Renal cortical epithelial cell (primary cell): Measurements from ENCODE around the gene OR51B2. TPM values are rescaled to one million over a fixed set of nuclear protein-coding genes. Genes with fewer than 3 reads are reported as not detected.

Experiments
- DNase-seq: peaks from one replicate; pipeline ENCODE4 v3.0.0-alpha.2; 2011; ENCODE audit warnings: low read depth
- total RNA-seq: library from RNA; depleted of rRNA; stranded (reverse); fragments of >200 nt; gene quantifications from 2 replicates; pipeline ENCODE4 v1.2.3, GENCODE V29; 2014

OR51B2 gene
- total RNA-seq, 1 donor from 2014 or later = not detected

DNA sequence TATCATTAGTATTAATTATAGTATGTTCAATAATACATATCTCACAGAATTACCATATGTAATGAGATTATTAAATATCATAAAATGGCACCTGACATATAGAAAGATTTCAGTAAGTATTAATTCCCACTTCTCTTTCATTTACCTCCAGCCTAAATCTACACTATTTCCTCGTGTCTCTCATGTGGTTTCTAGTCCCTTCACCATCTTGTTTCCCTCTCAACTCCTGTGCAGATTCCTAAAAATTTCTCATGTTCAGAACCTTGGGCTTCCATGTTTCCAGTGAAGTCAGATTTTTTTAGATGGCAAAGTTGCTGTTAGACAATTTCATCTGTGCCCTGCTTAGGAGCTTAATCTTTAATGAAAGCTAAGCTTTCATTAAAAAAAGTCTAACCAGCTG, 40.2 kb downstream of the OR51B2 start:
- DNase-seq = no peak

DNA sequence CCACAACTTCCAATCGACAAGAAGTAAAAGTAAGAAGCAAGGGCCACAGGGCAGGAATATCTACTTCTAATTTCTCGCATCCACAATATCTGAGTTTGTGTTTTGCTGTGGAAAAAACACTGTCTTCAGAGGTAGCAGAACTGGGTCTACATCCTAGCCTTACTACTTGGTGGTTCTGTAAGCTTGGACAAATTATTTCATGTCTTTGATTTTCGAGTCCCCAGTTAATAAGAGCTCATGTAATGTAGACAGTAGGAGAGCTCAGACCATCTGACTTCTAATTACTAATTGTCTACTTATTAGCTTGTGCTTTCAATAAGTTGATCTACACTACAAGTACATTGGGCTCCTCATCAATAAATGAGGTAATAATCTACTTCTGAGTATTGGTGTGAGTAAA, 41.0 kb downstream of the OR51B2 start:
- no peak for DNase-seq

DNA sequence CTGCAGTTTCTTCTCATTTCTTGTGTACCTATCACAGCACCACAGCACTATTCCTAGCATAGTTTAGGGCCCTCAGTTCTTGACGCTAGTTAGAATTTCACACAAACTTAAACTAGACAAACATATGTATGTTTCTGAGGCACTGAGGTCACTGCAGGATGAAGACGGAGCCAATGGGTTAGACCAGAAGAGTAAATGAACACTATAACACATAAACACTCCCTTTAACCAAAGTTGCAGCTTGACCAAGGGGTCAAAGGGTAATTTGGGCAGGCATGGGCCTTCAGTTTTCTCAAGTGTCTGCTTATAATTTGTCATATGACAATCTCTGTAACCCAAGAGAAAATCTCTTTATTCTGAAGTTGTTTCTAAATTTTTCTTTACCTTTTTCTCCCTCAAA, 41.5 kb downstream of the OR51B2 start:
- DNase-seq = no peak

DNA sequence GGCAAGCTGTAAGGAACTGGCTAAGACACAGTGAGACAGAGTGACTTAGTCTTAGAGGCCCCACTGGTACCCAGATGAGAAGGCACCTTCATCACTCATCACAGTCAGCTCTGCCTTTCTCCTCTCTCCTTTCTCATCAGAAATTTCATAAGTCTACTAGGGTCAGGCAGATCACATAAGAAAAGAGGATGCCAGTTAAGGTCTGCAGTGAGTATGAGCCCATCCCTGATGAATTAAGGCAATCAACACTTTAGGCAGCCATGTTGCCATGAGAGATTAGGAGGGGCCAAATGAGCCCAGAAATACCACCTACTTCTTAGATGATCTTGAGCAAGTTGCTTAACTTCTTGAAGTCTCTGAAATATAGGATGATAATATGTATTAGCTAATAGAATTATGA, 42.5 kb downstream of the OR51B2 start:
- no peak for DNase-seq

DNA sequence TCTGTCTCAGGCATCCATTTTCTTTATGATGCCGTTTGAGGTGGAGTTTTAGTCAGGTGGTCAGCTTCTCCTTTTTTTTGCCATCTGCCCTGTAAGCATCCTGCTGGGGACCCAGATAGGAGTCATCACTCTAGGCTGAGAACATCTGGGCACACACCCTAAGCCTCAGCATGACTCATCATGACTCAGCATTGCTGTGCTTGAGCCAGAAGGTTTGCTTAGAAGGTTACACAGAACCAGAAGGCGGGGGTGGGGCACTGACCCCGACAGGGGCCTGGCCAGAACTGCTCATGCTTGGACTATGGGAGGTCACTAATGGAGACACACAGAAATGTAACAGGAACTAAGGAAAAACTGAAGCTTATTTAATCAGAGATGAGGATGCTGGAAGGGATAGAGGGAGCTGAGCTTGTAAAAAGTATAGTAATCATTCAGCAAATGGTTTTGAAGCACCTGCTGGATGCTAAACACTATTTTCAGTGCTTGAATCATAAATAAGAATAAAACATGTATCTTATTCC, 43.5 kb downstream of the OR51B2 start:
- DNase-seq = peak; percentile 99

DNA sequence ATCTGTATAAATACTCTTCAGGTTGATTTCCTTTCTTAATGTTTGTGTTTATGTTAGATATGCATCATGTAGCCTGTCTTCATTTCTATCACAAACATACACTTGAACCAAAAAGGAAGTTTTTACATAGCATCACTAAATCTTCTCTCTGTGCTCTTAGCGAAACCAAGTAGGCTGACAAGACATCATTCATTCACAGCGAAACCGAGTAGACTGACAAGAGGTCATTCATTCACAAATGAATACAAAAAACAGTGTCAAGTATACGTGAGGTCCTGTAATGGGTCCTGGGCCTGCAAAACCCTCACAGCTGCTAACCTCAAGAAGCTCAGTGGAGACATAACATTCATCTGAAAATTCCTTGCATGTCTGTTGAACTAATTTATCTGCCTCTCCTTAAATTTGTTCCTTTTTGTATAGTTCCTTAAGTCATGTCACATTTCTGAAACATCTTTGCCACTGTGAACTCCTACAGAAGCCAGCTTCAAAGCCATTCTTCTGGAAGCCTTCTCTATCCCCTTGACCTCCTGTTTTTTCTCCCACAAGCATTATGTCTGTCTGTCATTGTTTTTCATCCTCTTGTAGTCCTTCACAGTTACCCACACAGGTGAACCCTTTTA, 44.5 kb downstream of the OR51B2 start:
- no peak for DNase-seq

DNA sequence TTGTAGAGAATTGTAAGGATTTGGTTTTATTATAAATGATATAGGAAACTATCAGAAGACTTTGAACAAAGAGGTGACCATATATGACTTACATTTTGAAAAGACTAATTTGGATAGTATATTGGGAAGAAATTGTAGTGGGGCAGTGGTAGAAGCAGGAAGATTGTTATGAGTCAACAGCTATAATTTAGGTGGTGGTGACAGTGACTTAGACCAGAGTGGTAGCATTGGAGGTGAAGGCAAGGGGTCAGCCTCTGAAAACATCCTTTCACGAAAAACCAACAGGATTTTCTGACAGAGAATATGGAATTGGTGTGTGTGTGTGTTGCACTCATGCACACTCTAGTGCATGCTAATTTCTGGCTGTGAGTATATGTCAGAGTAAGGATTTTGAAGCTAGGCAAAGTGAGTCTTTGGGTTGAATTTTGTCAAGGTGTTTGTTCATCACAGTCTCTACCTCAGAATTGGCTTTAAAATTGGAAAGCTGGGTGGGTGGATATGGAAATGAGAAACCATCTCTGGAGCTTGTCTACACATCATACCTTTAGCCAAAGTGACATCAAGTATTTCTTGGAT, 46.2 kb downstream of the OR51B2 start:
- no peak for DNase-seq

DNA sequence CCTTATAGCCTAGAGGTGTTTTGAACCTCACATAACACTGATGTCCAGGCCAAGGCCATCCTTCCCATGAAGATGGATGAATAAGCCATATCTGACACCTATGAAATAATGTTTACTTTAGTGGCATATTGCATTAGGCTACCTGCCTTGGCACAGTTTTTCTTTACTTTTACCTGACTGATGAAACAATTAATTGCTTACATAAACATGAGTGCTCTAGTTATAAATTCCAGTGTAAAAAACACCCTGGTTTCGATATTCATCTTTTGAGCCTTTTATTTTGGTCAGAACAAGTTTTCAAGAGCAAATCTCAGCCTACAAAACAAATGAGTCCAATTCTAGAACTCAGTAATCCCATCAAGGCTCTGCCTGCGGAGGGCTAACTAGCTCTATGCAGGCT, 47.4 kb downstream of the OR51B2 start:
- no peak for DNase-seq

DNA sequence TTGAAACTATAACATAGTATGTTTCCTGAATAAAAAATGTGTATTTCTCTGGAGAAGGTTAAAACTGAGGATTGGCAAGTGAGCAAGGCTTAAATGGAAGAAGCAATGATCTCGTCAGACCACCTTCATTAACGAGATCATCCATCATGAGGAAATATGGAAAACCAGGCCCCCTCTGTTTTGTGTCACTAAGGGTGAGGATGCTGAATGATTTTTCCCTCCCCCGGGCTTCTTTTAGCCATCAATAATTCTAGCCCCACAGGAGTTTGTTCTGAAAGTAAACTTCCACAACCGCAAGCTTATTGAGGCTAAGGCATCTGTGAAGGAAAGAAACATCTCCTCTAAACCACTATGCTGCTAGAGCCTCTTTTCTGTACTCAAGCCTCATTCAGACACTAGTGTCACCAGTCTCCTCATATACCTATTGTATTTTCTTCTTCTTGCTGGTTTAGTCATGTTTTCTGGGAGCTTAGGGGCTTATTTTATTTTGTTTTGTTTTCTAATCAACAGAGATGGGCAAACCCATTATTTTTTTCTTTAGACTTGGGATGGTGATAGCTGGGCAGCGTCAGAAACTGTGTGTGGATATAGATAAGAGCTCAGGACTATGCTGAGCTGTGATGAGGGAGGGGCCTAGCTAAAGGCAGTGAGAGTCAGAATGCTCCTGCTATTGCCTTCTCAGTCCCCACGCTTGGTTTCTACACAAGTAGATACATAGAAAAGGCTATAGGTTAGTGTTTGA, 48.6 kb downstream of the OR51B2 start:
- no peak for DNase-seq

DNA sequence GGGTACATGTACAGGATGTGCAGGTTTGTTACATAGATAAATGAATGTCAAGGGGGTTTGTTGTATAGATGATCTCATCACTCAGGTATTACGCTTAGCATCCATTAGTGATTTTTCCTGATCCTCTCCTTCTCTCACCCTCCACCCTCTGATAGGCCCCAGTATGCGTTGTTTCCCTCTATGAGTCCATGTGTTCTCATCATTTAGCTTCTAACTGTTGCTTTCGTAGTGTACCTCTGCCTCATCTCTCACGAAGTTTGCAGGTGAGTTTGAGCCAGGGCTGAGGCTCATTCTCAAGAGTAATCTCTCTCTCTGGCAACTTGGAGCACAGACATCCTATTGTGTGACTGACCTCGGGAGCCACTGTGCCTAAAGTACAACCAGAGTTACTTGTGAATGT, 49.7 kb downstream of the OR51B2 start:
- DNase-seq = no peak

Other genes starting within 250 kb of the OR51B2 start
- not detected in 2 replicates for gene OR52A5, start 185.9 kb downstream of the OR51B2 start, total RNA-seq
- gene OR52A1, start 169.5 kb downstream of the OR51B2 start, total RNA-seq = not detected in 2 replicates
- gene OR51V1, start 123.6 kb downstream of the OR51B2 start, total RNA-seq = not detected in 2 replicates
- not detected in 2 replicates for gene HBB, start 97.2 kb downstream of the OR51B2 start, total RNA-seq
- gene HBD, start 89.8 kb downstream of the OR51B2 start, total RNA-seq = not detected in 2 replicates
- gene HBG1, start 74.4 kb downstream of the OR51B2 start, total RNA-seq = not detected in 2 replicates
- not detected in 2 replicates for gene HBG2, start 69.5 kb downstream of the OR51B2 start, total RNA-seq
- not detected in 2 replicates for gene HBE1, start 54.4 kb downstream of the OR51B2 start, total RNA-seq
- not detected in 2 replicates for gene OR51B4, start 22.4 kb downstream of the OR51B2 start, total RNA-seq
- 0.15 TPM in 1 of 2 replicates, not detected in the other for gene OR51B5, start 19.2 kb upstream of the OR51B2 start, total RNA-seq
- not detected in 2 replicates for gene OR51B6, start 27.2 kb upstream of the OR51B2 start, total RNA-seq
- not detected in 2 replicates for gene OR51M1, start 59.5 kb upstream of the OR51B2 start, total RNA-seq
- gene OR51Q1, start 97.8 kb upstream of the OR51B2 start, total RNA-seq = not detected in 2 replicates
- 0.20 TPM in 1 of 2 replicates, not detected in the other for gene OR51I1, start 117.2 kb upstream of the OR51B2 start, total RNA-seq
- not detected in 2 replicates for gene OR51I2, start 125.0 kb upstream of the OR51B2 start, total RNA-seq
- 0.10 TPM in 1 of 2 replicates, not detected in the other for gene OR52D1, start 164.4 kb upstream of the OR51B2 start, total RNA-seq
- 0.05 TPM in 1 of 2 replicates, not detected in the other for gene UBQLN3, start 185.7 kb upstream of the OR51B2 start, total RNA-seq
- 0.30 TPM in 1 of 2 replicates, not detected in the other for gene UBQLNL, start 192.4 kb upstream of the OR51B2 start, total RNA-seq
- 0.10 TPM in 1 of 2 replicates, not detected in the other for gene OR52H1, start 224.2 kb upstream of the OR51B2 start, total RNA-seq